ENCODE results near the gene KREMEN1. TPM values are rescaled to one million over a fixed set of nuclear protein-coding genes. Genes with fewer than 3 reads are reported as not detected.

The KREMEN1 gene
- polyA plus RNA-seq, 1 of the 3 experiments (the other 2 are of a cell fraction): 10.0 TPM

DNA sequence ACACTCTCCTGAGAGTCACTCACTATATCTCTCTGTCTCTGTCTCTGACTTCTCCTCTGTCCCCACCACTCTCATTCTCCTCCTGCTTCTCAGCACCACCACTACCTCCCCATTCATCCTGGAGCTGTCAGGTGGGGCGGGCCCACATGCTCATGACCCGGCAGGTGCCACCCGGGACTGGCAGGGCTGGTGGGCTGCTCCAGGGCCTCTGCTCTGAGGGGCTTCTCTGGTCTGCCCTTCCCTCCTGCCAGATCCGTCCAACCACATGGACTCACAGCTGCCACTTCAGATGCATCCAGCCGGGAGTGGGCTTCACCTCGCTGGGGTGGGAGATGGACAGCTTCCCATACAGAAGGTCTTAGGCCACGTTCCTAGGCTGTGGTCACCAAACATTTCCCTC is 128.1 kb downstream of the KREMEN1 start:
- CTCF ChIA-PET: interaction anchor here (1.8 to 5.5 kb wide), 2 partner anchors 16 to 44 kb away, joined by 5 to 49 read pairs; no protein-coding TSS in a partner anchor
- no peak overlapping the region for H3K9ac ChIP-seq
- 58% methylated on average over 2 of the region's 7 CpGs for WGBS (ENCODE audit: low lambda C conversion rate)
- no peak overlapping the region for H3K27ac ChIP-seq (ENCODE audit: low read depth in 2 of 2, low read length in 1 of 2)
- no peaks in the 10 kb centered on the region for H3K79me2 ChIP-seq (ENCODE audit: insufficient read depth)
- no peaks in the 10 kb centered on the region for H3K9me2 ChIP-seq
- no peaks in the 10 kb centered on the region for H3K27me3 ChIP-seq (ENCODE audit: insufficient read depth)
- no peaks in the 10 kb centered on the region for H3K9me3 ChIP-seq
- H4K20me1 ChIP-seq (ENCODE audit: insufficient read depth): no peaks in the 10 kb centered on the region
- no peak overlapping the region for H3K4me3 ChIP-seq (ENCODE audit: low read depth in 2 of 2, low read length in 1 of 2)
- peaks cover 4% of the 10 kb centered on the region for H3F3A ChIP-seq (replicated peaks; ENCODE audit: insufficient read depth)
- TF ChIP-seq TCF12 (IDR thresholded peaks at IDR 0.05): no peak
- TF ChIP-seq, protein P1, sequence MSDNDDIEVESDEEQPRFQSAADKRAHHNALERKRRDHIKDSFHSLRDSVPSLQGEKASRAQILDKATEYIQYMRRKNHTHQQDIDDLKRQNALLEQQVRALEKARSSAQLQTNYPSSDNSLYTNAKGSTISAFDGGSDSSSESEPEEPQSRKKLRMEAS (IDR thresholded peaks at IDR 0.05; ENCODE audit: low read depth): no peak
- no peak overlapping the region for H3K4me2 ChIP-seq
- no peaks in the 10 kb centered on the region for H3K36me3 ChIP-seq (replicated peaks in 1 of 2; ENCODE audit: control insufficient read depth in 1 of 2, insufficient read depth in 2 of 2, low read length in 1 of 2)
- no peak for DNase-seq
- H2AFZ ChIP-seq (ENCODE audit: low read depth): no peak overlapping the region
- POLR2A ChIA-PET: no interaction called here
- H3K4me1 ChIP-seq (ENCODE audit: control insufficient read depth in 1 of 2, insufficient read depth in 2 of 2, low read depth in 1 of 2, low read length in 1 of 2): peaks cover 0 to 5% of the 10 kb centered on the region in 2 experiments; a peak in 1 of 4 replicates

DNA sequence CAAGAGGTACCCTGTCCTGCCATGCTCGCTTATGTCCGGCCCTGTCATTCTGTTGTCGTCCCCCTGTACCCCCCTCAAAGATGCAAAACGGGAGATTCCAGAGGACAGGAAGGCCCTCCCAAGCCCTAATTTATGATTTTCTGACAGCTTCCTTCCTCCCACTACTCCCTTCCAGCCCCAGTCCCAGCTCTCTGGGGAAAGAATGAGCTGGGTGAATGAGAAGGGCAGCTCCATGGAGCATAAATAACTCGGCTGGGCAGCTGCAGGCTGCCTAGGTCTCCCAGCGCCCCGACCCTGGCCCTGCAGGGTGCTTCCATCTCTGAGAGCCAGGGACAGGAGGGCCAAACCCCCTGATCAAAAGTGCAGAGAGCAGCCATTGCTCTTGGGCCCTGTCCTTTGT is 128.9 kb downstream of the KREMEN1 start:
- H3F3A ChIP-seq (replicated peaks; ENCODE audit: insufficient read depth): peaks cover 4% of the 10 kb centered on the region
- TF ChIP-seq CHD2 (IDR thresholded peaks at IDR 0.05; ENCODE audit: low read length, partially characterized antibody): no peak
- no peak for TF ChIP-seq NRF1 (IDR thresholded peaks at IDR 0.05; ENCODE audit: low read depth, low read length)
- TF ChIP-seq, protein P1 (IDR thresholded peaks at IDR 0.05; ENCODE audit: low read depth): no peak
- TF ChIP-seq EZH2phosphoT487 (IDR thresholded peaks at IDR 0.05; ENCODE audit: borderline replicate concordance, low read depth): no peak
- no peak for TF ChIP-seq RCOR1 (IDR thresholded peaks at IDR 0.05; ENCODE audit: low read length)
- TF ChIP-seq RFX5 (IDR thresholded peaks at IDR 0.05; ENCODE audit: low read length): no peak
- no peak for TF ChIP-seq POLR2AphosphoS5 (IDR thresholded peaks at IDR 0.05; ENCODE audit: low read depth, low read length)
- TF ChIP-seq, protein P2, sequence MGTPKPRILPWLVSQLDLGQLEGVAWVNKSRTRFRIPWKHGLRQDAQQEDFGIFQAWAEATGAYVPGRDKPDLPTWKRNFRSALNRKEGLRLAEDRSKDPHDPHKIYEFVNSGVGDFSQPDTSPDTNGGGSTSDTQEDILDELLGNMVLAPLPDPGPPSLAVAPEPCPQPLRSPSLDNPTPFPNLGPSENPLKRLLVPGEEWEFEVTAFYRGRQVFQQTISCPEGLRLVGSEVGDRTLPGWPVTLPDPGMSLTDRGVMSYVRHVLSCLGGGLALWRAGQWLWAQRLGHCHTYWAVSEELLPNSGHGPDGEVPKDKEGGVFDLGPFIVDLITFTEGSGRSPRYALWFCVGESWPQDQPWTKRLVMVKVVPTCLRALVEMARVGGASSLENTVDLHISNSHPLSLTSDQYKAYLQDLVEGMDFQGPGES (IDR thresholded peaks at IDR 0.05; ENCODE audit: low read depth, low read length): no peak
- TF ChIP-seq RAD21 (IDR thresholded peaks at IDR 0.05; ENCODE audit: low read length): no peak
- TF ChIP-seq MEF2A (IDR thresholded peaks at IDR 0.05; ENCODE audit: borderline replicate concordance, low read depth): no peak
- TF ChIP-seq TEAD4 (IDR thresholded peaks at IDR 0.05; ENCODE audit: borderline replicate concordance, insufficient read depth): no peak
- no peak for TF ChIP-seq NFIC (IDR thresholded peaks at IDR 0.05; ENCODE audit: borderline replicate concordance)
- no peak for TF ChIP-seq FOXM1 (IDR thresholded peaks at IDR 0.05; ENCODE audit: low read depth)
- H3K4me1 ChIP-seq (ENCODE audit: control insufficient read depth in 1 of 2, insufficient read depth in 2 of 2, low read depth in 1 of 2, low read length in 1 of 2): peaks cover 0 to 7% of the 10 kb centered on the region in 2 experiments; a peak in 1 of 4 replicates
- H3K9me2 ChIP-seq: no peaks in the 10 kb centered on the region
- 77% methylated on average over 4 of the region's 7 CpGs for WGBS (ENCODE audit: low lambda C conversion rate)
- H3K9me3 ChIP-seq: no peaks in the 10 kb centered on the region
- no peak overlapping the region for H3K4me3 ChIP-seq (ENCODE audit: low read depth in 2 of 2, low read length in 1 of 2)
- no peaks in the 10 kb centered on the region for H3K79me2 ChIP-seq (ENCODE audit: insufficient read depth)
- no peak overlapping the region for H3K9ac ChIP-seq
- POLR2A ChIA-PET: interaction anchor here (0.9 kb wide), 1 partner anchor 100 kb away, joined by 3 read pairs; no protein-coding TSS in a partner anchor
- H3K36me3 ChIP-seq (replicated peaks in 1 of 2; ENCODE audit: control insufficient read depth in 1 of 2, insufficient read depth in 2 of 2, low read length in 1 of 2): no peaks in the 10 kb centered on the region
- no peak overlapping the region for H3K4me2 ChIP-seq
- no peaks in the 10 kb centered on the region for H3K27me3 ChIP-seq (ENCODE audit: insufficient read depth)
- CTCF ChIA-PET: interaction anchor here (1.1 to 5.5 kb wide), 4 partner anchors 16 to 59 kb away, joined by 3 to 49 read pairs (median 5); no protein-coding TSS in a partner anchor
- H2AFZ ChIP-seq (ENCODE audit: low read depth): no peak overlapping the region
- H4K20me1 ChIP-seq (ENCODE audit: insufficient read depth): no peaks in the 10 kb centered on the region
- no peak overlapping the region for H3K27ac ChIP-seq (ENCODE audit: low read depth in 2 of 2, low read length in 1 of 2)
- no peak for DNase-seq
